BE2C (cell line): Measurements from ENCODE around the gene KCNC4.

Experiments
- DNase-seq: peaks from one replicate; pipeline ENCODE4 v3.0.0-alpha.2; 2020
- H3K27me3 ChIP-seq: fragments of 250-450 bp; sonication (Bioruptor Pico); 2 replicates; pipeline ENCODE4 v1.5.1; 2020; ENCODE audit warnings: mild to moderate bottlenecking
- H3K36me3 ChIP-seq: fragments of 250-450 bp; sonication (Bioruptor Pico); 2 replicates; pipeline ENCODE4 v1.5.1; 2020; ENCODE audit warnings: mild to moderate bottlenecking
- H3K4me1 ChIP-seq: fragments of 250-450 bp; sonication (Bioruptor Pico); 2 replicates; pipeline ENCODE4 v1.5.1; 2020
- H3K4me3 ChIP-seq: 2 replicates; pipeline ENCODE4 v1.5.1; 2011; ENCODE audit warnings: low read depth, low read length
- H3K9me3 ChIP-seq: fragments of 250-450 bp; sonication (Bioruptor Pico); 2 replicates; pipeline ENCODE4 v1.5.1; 2020
- TF ChIP-seq, protein P1 (sequence below): IDR thresholded peaks from 2 replicates; pipeline ENCODE4 v1.5.1; 2012; ENCODE audit warnings: mild to moderate bottlenecking, low read depth, low read length

The KCNC4 gene

DNA sequence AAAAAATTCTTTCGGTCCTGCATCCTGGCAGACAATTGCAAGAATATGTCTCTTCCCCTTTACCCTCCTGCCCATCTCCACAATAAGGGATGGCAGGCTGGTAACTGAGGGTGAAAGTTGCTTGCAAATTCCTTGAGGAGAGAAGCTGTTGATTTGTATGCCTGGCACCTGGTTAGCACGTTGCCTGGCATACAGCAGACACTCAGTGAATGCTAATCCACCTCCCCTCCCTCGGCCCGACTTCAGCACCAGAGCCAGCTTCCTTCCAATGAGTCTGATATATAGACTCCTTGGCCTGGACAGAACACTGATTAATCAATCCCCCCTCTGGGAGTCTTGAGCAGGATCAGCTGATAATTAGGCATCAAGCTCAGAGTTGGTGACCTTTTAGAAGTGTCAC, 39.1 kb downstream of the KCNC4 start:
- Histone ChIP-seq H3K36me3 (no peaks in the 10 kb centered on the region), H3K4me1 (no peaks in the 10 kb centered on the region; the same call in 1 of the 2 replicates), H3K9me3 (no peaks in the 10 kb centered on the region), H3K4me3 (no peak overlapping the region), H3K27me3 (no peaks in the 10 kb centered on the region)
- no peak for DNase-seq
- TF ChIP-seq, protein P1, sequence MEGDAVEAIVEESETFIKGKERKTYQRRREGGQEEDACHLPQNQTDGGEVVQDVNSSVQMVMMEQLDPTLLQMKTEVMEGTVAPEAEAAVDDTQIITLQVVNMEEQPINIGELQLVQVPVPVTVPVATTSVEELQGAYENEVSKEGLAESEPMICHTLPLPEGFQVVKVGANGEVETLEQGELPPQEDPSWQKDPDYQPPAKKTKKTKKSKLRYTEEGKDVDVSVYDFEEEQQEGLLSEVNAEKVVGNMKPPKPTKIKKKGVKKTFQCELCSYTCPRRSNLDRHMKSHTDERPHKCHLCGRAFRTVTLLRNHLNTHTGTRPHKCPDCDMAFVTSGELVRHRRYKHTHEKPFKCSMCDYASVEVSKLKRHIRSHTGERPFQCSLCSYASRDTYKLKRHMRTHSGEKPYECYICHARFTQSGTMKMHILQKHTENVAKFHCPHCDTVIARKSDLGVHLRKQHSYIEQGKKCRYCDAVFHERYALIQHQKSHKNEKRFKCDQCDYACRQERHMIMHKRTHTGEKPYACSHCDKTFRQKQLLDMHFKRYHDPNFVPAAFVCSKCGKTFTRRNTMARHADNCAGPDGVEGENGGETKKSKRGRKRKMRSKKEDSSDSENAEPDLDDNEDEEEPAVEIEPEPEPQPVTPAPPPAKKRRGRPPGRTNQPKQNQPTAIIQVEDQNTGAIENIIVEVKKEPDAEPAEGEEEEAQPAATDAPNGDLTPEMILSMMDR = no peak

DNA sequence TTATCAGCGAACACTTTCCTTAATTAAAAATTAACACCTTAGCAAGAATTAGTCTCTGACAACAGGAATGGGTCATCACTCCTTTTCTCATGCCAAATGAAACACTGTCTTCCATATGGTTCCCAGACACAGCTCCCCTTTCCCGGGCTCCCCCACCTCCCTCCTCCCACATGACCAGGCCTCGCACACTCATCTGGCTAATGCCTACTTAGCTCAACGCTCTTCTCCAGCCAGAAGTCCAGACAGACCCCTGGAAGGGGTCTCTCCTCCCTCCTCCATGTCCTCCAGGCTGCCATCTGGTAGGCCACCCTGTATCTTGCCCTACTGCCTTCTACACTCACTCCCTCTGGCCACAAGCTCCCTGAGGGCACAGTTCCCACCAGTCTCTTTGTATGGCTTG, 39.9 kb downstream of the KCNC4 start:
- Histone ChIP-seq H3K4me3 (no peak overlapping the region), H3K4me1 (no peaks in the 10 kb centered on the region; the same call in 1 of the 2 replicates), H3K9me3 (no peaks in the 10 kb centered on the region), H3K36me3 (no peaks in the 10 kb centered on the region), H3K27me3 (no peaks in the 10 kb centered on the region)
- TF ChIP-seq, protein P1 = no peak
- no peak for DNase-seq

DNA sequence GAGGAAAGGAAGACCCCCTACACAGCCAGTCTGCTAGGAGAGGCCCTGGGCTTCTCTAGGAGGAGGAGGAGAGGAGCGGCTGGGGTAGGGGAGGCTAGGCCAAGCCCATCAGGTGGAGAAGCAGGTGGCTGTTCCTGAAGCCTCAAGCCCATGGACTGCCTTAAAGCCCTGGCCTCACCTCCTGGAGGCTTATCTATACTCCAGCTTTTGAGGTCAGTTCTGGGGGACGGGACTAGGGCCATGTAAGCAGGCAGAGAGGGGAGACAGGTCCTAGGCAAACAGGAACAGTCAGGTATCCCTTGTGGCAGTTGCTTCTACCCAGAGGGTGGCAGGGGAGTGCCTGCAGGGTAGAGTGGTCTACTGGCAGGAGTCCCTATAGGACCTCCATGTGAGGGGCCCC, 40.6 kb downstream of the KCNC4 start:
- TF ChIP-seq, protein P1 = no peak
- H3K36me3 ChIP-seq = no peaks in the 10 kb centered on the region
- H3K4me1 ChIP-seq = no peaks in the 10 kb centered on the region; the same call in 1 of the 2 replicates
- H3K27me3 ChIP-seq = no peaks in the 10 kb centered on the region
- DNase-seq = no peak
- no peaks in the 10 kb centered on the region for H3K9me3 ChIP-seq
- no peak overlapping the region for H3K4me3 ChIP-seq

DNA sequence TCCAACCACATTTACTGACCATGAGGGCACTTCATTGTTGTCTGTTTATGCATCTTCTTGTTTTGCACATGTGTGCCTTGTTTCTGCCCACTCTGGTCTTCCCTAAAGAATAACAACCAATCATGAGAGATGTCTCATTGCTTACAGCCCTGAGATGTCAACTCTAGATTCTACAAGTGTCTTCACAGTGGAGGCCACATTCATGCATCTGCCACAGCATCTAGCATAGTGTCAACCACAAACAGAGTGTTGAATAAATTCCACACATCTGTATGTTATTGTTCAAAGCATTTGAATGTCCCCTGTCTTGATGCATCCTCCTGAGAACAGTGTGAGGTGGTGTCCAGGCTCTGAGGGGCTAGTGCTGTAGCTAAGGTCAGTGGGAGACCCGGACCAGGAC, 43.1 kb downstream of the KCNC4 start:
- H3K36me3 ChIP-seq = no peaks in the 10 kb centered on the region
- H3K4me1 ChIP-seq = no peaks in the 10 kb centered on the region; the same call in 1 of the 2 replicates
- H3K9me3 ChIP-seq = no peaks in the 10 kb centered on the region
- TF ChIP-seq, protein P1 = no peak
- no peaks in the 10 kb centered on the region for H3K27me3 ChIP-seq
- H3K4me3 ChIP-seq = no peak overlapping the region
- DNase-seq = no peak

DNA sequence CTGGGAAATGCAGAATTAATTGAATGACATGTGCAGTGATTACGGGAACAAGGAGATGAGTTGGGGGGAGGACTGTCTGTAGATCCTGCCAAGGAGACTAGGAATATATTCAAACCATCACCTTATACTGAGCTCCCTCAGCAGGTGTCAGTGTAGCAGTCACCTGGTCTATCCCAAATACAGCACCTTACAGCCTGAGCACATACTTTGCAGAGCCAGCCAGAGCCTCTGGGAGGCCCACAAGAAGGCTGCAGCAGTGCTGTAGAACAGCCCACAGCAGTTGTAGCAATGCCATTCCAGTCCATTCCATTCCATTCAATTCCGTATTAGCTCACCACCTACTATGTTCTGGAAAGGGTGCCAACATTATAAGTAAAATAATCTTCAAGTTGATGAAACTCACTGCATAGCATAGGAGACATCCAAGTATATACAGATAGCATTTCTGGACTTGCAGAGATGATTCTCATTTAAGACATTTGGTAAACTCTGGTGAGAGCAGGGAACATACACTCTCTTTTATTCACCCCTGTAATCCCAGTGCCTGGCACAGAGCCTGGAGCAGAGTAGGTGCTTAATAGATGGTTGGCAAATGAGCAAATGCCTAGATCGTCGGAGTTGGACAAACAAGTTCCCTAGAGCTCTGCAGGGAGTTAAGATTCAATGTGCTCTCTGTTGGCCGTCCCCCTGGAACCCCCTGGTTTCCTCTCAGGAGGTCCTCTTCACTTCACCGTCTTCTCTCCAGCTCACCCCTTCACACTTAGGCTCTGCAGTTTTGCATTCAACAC, 44.7 kb downstream of the KCNC4 start:
- Histone ChIP-seq H3K27me3 (no peaks in the 10 kb centered on the region), H3K4me1 (peaks cover 8% of the 10 kb centered on the region), H3K4me3 (no peak overlapping the region), H3K36me3 (no peaks in the 10 kb centered on the region), H3K9me3 (no peaks in the 10 kb centered on the region)
- DNase-seq = no peak
- TF ChIP-seq, protein P1 = no peak

DNA sequence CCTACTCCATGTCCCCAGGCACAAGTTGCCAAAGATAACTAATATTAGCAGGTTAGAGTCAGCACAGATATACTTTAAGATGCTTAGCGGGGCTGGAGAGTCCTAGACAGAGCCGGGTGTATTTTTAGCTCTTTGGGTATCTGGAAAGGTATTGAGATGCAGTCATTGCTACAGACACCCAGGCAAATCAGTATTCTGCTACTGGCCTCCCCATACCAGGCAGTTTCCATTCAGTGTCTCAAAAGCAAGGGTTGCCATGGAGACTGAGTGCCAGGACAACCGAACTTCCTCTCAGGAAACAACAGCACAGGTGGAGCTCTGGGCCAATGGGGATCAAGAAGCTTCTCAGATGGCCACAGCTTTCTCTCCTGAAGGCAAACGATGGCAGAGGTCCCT, 45.3 kb downstream of the KCNC4 start:
- no peaks in the 10 kb centered on the region for H3K9me3 ChIP-seq
- TF ChIP-seq, protein P1 = no peak
- no peak for DNase-seq
- no peak overlapping the region for H3K4me3 ChIP-seq
- H3K36me3 ChIP-seq = no peaks in the 10 kb centered on the region
- peaks cover 8% of the 10 kb centered on the region for H3K4me1 ChIP-seq
- H3K27me3 ChIP-seq = no peaks in the 10 kb centered on the region
